ENCODE measurements around the gene IVD.

Gene IVD

DNA sequence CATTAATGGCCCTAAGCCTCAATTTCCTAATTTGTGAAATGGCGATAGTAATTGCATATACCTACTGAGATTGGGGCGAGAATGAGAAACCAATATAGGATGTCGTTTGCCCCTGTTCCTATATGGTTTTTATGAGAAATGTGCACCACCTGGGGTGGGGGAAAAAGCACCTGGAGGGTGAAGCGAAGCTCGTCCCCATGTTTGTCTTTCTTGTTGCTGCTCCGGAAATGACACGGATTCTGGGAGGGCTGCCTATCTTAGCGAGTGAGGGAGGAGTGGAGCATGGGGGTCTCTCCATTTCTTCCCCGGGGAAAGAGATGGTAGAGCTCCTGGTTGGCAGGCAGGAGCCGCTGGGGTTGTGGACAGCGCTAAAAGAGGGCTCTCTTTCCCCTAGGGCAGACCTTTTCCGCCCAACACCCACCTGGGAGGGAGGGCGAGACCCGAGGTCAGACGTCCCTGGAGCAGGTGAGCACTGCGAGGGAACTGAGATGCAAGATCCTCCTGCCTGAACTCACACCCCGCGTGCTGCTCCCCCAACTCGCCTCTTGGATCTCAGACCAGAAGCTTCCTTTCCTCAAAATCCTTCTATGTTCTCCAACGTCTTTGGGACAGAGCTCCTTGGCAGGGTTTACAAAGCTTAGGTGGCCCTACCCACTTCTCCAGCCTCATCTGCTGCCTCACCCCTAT, 29.6 kb downstream of the IVD start:
- Histone ChIP-seq H4K20me1 (ENCODE audit: insufficient read depth, low read length, poor library complexity, severe bottlenecking) (no peaks in the 10 kb centered on the region), H3K4me1 (ENCODE audit: insufficient read depth, low read length, poor library complexity, severe bottlenecking) (peaks cover 7% of the 10 kb centered on the region), H3K9me2 (replicated peaks; ENCODE audit: low read depth, low read length) (no peaks in the 10 kb centered on the region), H3K9ac (ENCODE audit: low read depth, low read length, poor library complexity, severe bottlenecking) (no peak overlapping the region), H3K9me3 (ENCODE audit: insufficient read depth, low read depth, low read length) (no peaks in the 10 kb centered on the region), H3K4me3 (ENCODE audit: low read length, poor library complexity, severe bottlenecking) (no peak overlapping the region), H3K36me3 (ENCODE audit: insufficient read depth, low read length) (no peaks in the 10 kb centered on the region), H3K4me2 (ENCODE audit: low read depth, low read length, poor library complexity, severe bottlenecking) (no peak overlapping the region), H2AFZ (ENCODE audit: low read length) (no peak overlapping the region), H3K79me2 (ENCODE audit: insufficient read depth, low read length) (0 out of 2 replicates have a peak, but pooled peaks cover under 1% of the 10 kb centered on the region), H3K27me3 (ENCODE audit: insufficient read depth, low read length, poor library complexity, severe bottlenecking) (no peaks in the 10 kb centered on the region), H3F3A (ENCODE audit: low read depth) (no peaks in the 10 kb centered on the region)
- TF ChIP-seq EZH2phosphoT487 (IDR thresholded peaks at IDR 0.05; ENCODE audit: borderline replicate concordance), result no peak
- TF ChIP-seq, protein P1, sequence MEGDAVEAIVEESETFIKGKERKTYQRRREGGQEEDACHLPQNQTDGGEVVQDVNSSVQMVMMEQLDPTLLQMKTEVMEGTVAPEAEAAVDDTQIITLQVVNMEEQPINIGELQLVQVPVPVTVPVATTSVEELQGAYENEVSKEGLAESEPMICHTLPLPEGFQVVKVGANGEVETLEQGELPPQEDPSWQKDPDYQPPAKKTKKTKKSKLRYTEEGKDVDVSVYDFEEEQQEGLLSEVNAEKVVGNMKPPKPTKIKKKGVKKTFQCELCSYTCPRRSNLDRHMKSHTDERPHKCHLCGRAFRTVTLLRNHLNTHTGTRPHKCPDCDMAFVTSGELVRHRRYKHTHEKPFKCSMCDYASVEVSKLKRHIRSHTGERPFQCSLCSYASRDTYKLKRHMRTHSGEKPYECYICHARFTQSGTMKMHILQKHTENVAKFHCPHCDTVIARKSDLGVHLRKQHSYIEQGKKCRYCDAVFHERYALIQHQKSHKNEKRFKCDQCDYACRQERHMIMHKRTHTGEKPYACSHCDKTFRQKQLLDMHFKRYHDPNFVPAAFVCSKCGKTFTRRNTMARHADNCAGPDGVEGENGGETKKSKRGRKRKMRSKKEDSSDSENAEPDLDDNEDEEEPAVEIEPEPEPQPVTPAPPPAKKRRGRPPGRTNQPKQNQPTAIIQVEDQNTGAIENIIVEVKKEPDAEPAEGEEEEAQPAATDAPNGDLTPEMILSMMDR (conservative IDR thresholded peaks at IDR 0.05; ENCODE audit: low read length), result no peak

DNA sequence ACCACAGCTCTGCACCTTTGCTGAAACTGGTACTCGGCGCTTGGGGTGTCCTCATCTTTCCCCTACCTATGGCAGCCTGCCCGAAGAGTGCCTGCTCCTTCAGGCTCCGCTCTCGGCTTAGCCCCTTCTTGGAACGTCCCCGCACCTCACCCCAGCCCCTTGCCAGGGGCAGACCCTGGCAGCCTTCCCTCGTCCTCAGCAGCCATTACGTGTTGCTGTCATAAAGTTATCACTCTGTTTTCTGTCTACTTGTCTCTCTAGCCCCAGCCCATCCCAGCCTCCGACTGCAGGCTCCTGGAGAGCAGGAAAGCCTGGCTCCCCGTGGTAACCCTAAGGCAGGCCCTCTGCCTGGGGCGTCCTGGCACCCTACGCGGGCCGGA, 30.1 kb downstream of the IVD start:
- Histone ChIP-seq H3K4me1 (ENCODE audit: insufficient read depth, low read length, poor library complexity, severe bottlenecking) (peaks cover 9% of the 10 kb centered on the region), H3K27me3 (ENCODE audit: insufficient read depth, low read length, poor library complexity, severe bottlenecking) (no peaks in the 10 kb centered on the region), H3F3A (ENCODE audit: low read depth) (no peaks in the 10 kb centered on the region), H3K9me2 (replicated peaks; ENCODE audit: low read depth, low read length) (no peaks in the 10 kb centered on the region), H3K4me3 (ENCODE audit: low read length, poor library complexity, severe bottlenecking) (no peak overlapping the region), H3K36me3 (ENCODE audit: insufficient read depth, low read length) (no peaks in the 10 kb centered on the region), H3K9ac (ENCODE audit: low read depth, low read length, poor library complexity, severe bottlenecking) (no peak overlapping the region), H3K9me3 (ENCODE audit: insufficient read depth, low read depth, low read length) (no peaks in the 10 kb centered on the region), H4K20me1 (ENCODE audit: insufficient read depth, low read length, poor library complexity, severe bottlenecking) (no peaks in the 10 kb centered on the region), H3K79me2 (ENCODE audit: insufficient read depth, low read length) (0 out of 2 replicates have a peak, but pooled peaks cover 3% of the 10 kb centered on the region), H2AFZ (ENCODE audit: low read length) (no peak overlapping the region), H3K4me2 (ENCODE audit: low read depth, low read length, poor library complexity, severe bottlenecking) (no peak overlapping the region)
- TF ChIP-seq, protein P1 (conservative IDR thresholded peaks at IDR 0.05; ENCODE audit: low read length), result no peak
- no peak for TF ChIP-seq EZH2phosphoT487 (IDR thresholded peaks at IDR 0.05; ENCODE audit: borderline replicate concordance)

DNA sequence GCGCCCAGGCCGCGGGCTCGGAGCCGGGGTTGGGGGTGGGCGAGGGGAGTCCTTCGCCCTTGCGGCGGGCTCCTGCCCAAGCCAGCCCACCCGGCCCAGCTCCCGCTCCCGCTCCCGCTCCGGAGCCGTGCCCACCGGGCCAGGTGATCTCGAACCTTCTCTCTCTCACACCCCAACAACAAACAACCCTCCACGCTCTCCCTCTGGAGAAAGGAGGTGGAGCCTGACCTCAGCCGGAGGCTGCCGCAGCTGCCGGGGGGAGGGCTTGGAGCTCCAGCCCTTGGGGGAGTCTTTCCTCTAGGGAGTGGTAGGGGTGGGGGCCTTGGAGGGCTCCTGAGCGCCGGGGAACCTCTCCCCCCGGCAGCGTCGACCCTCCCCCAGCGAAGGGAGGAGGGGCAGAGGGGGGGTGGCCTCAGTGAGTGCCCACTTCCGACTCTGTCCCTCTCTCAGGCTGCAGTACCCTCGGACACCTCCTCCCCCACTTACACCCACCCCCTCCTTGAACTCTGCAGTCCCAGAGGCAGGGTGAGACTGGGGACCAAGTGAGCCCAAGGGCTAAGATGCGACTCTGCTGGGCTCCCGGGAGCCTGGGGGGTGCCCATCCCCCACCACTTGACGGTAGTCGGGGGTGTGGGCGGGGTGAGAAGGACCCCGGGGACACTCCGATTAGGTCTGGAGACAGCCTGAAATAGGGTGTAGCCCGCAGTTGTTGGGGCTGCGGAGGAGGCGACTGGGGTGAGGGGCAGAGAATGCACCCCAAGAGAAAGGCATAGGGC, 30.7 kb downstream of the IVD start:
- no peak for TF ChIP-seq EZH2phosphoT487 (IDR thresholded peaks at IDR 0.05; ENCODE audit: borderline replicate concordance)
- TF ChIP-seq, protein P1 (conservative IDR thresholded peaks at IDR 0.05; ENCODE audit: low read length), result no peak
- H2AFZ ChIP-seq (ENCODE audit: low read length), result no peak overlapping the region
- H3F3A ChIP-seq (ENCODE audit: low read depth), result no peaks in the 10 kb centered on the region
- H3K4me2 ChIP-seq (ENCODE audit: low read depth, low read length, poor library complexity, severe bottlenecking), result no peak overlapping the region
- no peaks in the 10 kb centered on the region for H3K9me3 ChIP-seq (ENCODE audit: insufficient read depth, low read depth, low read length)
- peaks cover 6% of the 10 kb centered on the region; the same call in 1 of the 2 replicates for H3K79me2 ChIP-seq (ENCODE audit: insufficient read depth, low read length)
- H3K27me3 ChIP-seq (ENCODE audit: insufficient read depth, low read length, poor library complexity, severe bottlenecking), result no peaks in the 10 kb centered on the region
- no peaks in the 10 kb centered on the region for H3K9me2 ChIP-seq (replicated peaks; ENCODE audit: low read depth, low read length)
- peaks cover 9% of the 10 kb centered on the region for H3K4me1 ChIP-seq (ENCODE audit: insufficient read depth, low read length, poor library complexity, severe bottlenecking)
- H3K9ac ChIP-seq (ENCODE audit: low read depth, low read length, poor library complexity, severe bottlenecking), result no peak overlapping the region
- no peaks in the 10 kb centered on the region for H3K36me3 ChIP-seq (ENCODE audit: insufficient read depth, low read length)
- H4K20me1 ChIP-seq (ENCODE audit: insufficient read depth, low read length, poor library complexity, severe bottlenecking), result no peaks in the 10 kb centered on the region
- H3K4me3 ChIP-seq (ENCODE audit: low read length, poor library complexity, severe bottlenecking), result no peak overlapping the region
